Measurements from ENCODE around the gene CAMKV. TPM values are rescaled to one million over a fixed set of nuclear protein-coding genes. Genes with fewer than 3 reads are reported as not detected.
"Not testable (repeated sequence)": the region's sequence is repeated elsewhere in the genome, so short reads cannot be mapped to it uniquely, and the experiment has no call there.

The CAMKV gene, protein sequence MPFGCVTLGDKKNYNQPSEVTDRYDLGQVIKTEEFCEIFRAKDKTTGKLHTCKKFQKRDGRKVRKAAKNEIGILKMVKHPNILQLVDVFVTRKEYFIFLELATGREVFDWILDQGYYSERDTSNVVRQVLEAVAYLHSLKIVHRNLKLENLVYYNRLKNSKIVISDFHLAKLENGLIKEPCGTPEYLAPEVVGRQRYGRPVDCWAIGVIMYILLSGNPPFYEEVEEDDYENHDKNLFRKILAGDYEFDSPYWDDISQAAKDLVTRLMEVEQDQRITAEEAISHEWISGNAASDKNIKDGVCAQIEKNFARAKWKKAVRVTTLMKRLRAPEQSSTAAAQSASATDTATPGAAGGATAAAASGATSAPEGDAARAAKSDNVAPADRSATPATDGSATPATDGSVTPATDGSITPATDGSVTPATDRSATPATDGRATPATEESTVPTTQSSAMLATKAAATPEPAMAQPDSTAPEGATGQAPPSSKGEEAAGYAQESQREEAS
- total RNA-seq, result not detected in 2 replicates

DNA sequence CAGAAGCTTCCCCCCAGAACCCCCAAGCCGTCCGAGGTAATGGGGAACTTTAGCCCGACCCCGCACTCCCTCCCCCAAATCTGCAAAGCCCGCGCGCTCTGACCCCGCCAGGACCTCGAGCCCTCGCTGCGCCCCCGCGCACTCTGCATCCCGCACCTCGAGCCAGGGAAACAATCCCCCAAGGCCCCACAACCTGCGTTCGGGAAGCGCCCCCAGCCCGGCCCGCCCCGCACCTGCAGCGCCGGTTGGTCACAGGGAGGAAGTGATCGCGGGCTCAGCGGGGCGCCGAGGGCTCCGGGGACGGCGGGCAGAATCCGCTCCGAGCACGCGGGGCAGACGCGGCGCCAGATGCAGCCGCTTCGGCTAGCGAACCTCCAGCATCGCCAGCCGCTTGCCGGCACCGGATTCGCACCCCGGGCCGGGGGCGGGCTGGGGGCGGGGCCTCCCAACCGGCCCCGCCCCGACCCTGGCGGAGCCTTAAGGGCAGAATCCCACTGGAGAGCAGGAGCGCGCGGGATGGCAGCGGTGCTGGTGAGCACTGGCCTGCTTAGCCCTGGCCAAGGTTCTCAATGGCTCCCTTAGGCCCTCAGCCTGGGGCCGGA is at the start of gene CAMKV:
Gene CAMKV (minus strand): TSS at position 382 of the 602 bp plus-strand sequence. CDS start 7,518 bp downstream, outside the sequence.
- Mint-ChIP-seq H3K4me1 (peaks cover 4% of the 10 kb centered on the region), H3K27me3 (peaks cover 29% of the 10 kb centered on the region), H3K27ac (no peak within 1 kb of the TSS), H3K36me3 (ENCODE audit: low read depth) (no peaks in the 10 kb centered on the region), H3K9me3 (no peaks in the 10 kb centered on the region), H3K4me3 (peak within 1 kb of the TSS; percentile 52)
- CTCF ChIA-PET, result interaction anchor here (0.6 kb wide), 1 partner anchor 37 kb away, joined by 4 read pairs; no protein-coding TSS in a partner anchor
- intact Hi-C loops (cut with micrococcal nuclease), result no loop called here
- peak; percentile 22 for DNase-seq
- TF ChIP-seq, protein P1, sequence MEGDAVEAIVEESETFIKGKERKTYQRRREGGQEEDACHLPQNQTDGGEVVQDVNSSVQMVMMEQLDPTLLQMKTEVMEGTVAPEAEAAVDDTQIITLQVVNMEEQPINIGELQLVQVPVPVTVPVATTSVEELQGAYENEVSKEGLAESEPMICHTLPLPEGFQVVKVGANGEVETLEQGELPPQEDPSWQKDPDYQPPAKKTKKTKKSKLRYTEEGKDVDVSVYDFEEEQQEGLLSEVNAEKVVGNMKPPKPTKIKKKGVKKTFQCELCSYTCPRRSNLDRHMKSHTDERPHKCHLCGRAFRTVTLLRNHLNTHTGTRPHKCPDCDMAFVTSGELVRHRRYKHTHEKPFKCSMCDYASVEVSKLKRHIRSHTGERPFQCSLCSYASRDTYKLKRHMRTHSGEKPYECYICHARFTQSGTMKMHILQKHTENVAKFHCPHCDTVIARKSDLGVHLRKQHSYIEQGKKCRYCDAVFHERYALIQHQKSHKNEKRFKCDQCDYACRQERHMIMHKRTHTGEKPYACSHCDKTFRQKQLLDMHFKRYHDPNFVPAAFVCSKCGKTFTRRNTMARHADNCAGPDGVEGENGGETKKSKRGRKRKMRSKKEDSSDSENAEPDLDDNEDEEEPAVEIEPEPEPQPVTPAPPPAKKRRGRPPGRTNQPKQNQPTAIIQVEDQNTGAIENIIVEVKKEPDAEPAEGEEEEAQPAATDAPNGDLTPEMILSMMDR (IDR thresholded peaks at IDR 0.05), result no peak
- ATAC-seq (ENCODE audit: low read depth), result peak; percentile 64
- POLR2A ChIA-PET, result no interaction called here

DNA sequence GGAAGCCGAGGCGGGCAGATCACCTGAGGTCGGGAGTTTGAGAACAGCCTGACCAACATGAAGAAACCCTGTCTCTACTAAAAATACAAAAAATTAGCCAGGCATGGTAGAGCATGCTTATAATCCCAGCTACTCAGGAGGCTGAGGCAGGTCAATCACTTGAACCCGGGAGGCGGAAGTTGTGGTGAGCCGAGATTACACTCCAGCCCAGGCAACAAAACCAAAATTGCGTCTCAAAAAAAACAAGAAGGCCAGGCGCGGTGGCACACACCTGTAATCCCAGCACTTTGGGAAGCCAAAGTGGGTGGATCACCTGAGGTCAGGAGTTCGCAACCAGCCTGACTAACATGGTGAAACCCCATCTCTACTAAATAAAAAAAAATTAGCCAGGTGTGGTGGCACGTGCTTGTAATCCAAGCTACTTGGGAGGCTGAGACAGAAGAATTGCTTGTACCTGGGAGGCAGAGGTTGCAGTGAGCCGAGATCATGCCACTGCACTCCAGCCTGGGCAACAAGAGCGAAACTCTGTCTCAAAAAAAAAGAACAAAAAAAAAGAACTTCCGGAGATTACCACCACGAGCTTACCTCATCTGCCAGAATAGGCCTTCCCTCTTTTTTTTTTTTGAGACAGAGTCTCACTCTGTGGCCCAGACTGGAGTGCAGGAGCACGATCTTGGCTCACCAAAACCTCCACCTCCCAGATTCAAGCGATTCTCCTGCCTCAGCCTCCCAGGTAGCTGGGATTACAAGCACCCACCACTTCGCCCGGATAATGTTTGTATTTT is 48.3 kb upstream of the CAMKV start:
- DNase-seq; H3K9me3 Mint-ChIP-seq; H3K4me1 Mint-ChIP-seq; H3K36me3 Mint-ChIP-seq (ENCODE audit: low read depth); H3K4me3 Mint-ChIP-seq; ATAC-seq (ENCODE audit: low read depth); H3K27ac Mint-ChIP-seq; H3K27me3 Mint-ChIP-seq; intact Hi-C loops (cut with micrococcal nuclease): not testable (repeated sequence)
- ChIA-PET CTCF (interaction anchor here (0.7 kb wide), 1 partner anchor 12 kb away, joined by 3 read pairs; the partner anchor contains the start of gene MON1A), POLR2A (interaction anchor here (0.6 to 1.1 kb wide), 2 partner anchors 12 to 38 kb away, joined by 3 to 4 read pairs; partner anchors contain the start of gene MON1A)

DNA sequence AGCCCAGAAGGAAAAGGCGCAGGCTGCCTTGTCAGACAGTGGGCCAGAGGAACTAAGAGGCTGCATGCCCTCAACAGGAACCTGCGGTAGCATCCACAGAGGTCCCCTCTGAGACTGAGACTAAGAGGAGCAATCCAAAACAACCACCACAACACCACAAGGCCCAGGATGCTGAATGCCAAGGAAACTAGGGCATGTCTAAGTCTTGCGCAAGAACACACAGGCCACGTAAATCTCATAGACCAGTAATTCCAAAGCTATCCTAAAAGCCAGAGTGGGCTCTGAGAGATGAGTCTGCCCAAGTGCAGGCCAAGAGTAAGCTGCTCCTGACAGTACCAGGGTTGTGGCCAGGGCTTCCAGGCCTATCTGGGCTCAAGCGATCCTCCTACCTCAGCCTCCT is 47.0 kb upstream of the CAMKV start:
- CTCF ChIA-PET, result no interaction called here
- ATAC-seq (ENCODE audit: low read depth) (no peak), DNase-seq (no peak)
- Mint-ChIP-seq H3K4me1 (no peaks in the 10 kb centered on the region), H3K36me3 (ENCODE audit: low read depth) (peaks cover 16% of the 10 kb centered on the region), H3K4me3 (no peak overlapping the region), H3K27ac (no peak overlapping the region), H3K9me3 (no peaks in the 10 kb centered on the region), H3K27me3 (no peaks in the 10 kb centered on the region)
- POLR2A ChIA-PET, result no interaction called here
- TF ChIP-seq, protein P1 (IDR thresholded peaks at IDR 0.05), result no peak
- intact Hi-C loops (cut with micrococcal nuclease), result no loop called here

DNA sequence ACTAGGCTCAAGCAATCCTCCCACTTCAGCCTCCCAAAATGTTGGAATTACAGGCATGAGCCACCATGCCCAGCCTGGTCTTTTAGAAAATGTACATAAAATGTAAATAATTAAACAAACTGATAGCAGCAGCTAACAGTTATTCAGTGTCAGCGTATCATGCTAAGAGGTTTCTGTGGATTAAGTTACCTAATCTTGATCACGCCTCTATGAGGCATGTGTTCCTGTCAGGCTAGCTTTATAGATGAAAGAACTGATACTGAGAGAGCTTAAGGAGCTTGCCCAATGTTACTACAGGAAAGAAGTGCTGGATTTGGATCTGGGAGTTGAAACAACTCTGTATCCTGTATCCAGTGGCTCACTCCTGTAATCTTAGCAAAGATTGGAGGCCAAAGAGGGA is 45.2 kb upstream of the CAMKV start:
- Mint-ChIP-seq H3K36me3 (ENCODE audit: low read depth) (peaks cover 28% of the 10 kb centered on the region), H3K4me1 (no peaks in the 10 kb centered on the region), H3K9me3 (no peaks in the 10 kb centered on the region), H3K27ac (no peak overlapping the region), H3K27me3 (no peaks in the 10 kb centered on the region), H3K4me3 (no peak overlapping the region)
- intact Hi-C loops (cut with micrococcal nuclease), result no loop called here
- TF ChIP-seq, protein P1 (IDR thresholded peaks at IDR 0.05), result no peak
- POLR2A ChIA-PET, result no interaction called here
- DNase-seq, result no peak
- CTCF ChIA-PET, result no interaction called here
- no peak for ATAC-seq (ENCODE audit: low read depth)

DNA sequence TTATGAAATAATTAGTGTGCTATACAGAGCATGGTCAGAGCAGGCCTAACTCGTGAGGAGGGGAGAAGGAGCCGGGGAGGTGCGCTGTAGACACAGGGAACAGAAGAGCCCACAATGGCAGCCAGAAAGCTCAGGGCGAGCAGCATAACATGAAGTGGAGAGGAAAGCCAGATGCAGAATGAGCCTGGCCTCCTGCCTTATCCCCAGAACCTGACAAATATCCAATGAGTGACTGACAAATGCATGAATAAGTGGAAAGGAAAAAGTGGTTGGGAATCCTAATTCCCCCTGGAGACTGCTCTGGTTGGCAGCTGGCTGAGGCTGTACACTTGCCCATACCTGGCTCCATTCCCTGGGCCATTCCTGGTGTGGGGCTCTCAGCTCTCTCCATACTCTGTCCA is 43.2 kb upstream of the CAMKV start:
- Mint-ChIP-seq H3K36me3 (ENCODE audit: low read depth) (peaks cover 29% of the 10 kb centered on the region), H3K27me3 (no peaks in the 10 kb centered on the region), H3K4me1 (no peaks in the 10 kb centered on the region), H3K4me3 (no peak overlapping the region), H3K27ac (no peak overlapping the region), H3K9me3 (no peaks in the 10 kb centered on the region)
- TF ChIP-seq, protein P1 (IDR thresholded peaks at IDR 0.05), result no peak
- POLR2A ChIA-PET, result interaction anchor here (1.1 kb wide), 1 partner anchor 24 kb away, joined by 4 read pairs; no protein-coding TSS in a partner anchor
- CTCF ChIA-PET, result no interaction called here
- ATAC-seq (ENCODE audit: low read depth) (no peak), DNase-seq (no peak)
- intact Hi-C loops (cut with micrococcal nuclease), result no loop called here
